ENCODE results near the gene FBLL1.

DNA sequence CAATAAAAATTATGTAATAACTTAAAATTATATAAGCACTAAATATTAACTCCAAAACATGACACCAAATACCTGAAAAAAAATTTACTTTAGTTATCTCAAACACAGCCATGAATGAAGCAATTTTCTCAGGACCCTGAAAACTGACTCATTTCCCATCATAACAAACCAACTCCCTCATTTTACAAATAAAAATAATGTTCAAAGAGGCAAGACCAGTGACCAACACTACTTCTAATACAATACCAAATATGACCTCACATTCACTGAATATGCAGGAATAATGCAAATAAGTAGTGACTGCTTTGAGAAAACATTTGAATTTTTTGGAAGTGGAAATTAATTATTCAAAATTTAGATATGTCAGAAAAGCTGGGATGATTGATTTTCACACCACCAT, 21.6 kb downstream of the FBLL1 start:
- no peak for TF ChIP-seq EZH2 (IDR thresholded peaks at IDR 0.05; ENCODE audit: low read depth, low read length, severe bottlenecking)
- no peak for TF ChIP-seq ASH2L (IDR thresholded peaks at IDR 0.05; ENCODE audit: low read length)
- TF ChIP-seq TAF1 (IDR thresholded peaks at IDR 0.05; ENCODE audit: low read depth, low read length): no peak
- TF ChIP-seq, protein P1, sequence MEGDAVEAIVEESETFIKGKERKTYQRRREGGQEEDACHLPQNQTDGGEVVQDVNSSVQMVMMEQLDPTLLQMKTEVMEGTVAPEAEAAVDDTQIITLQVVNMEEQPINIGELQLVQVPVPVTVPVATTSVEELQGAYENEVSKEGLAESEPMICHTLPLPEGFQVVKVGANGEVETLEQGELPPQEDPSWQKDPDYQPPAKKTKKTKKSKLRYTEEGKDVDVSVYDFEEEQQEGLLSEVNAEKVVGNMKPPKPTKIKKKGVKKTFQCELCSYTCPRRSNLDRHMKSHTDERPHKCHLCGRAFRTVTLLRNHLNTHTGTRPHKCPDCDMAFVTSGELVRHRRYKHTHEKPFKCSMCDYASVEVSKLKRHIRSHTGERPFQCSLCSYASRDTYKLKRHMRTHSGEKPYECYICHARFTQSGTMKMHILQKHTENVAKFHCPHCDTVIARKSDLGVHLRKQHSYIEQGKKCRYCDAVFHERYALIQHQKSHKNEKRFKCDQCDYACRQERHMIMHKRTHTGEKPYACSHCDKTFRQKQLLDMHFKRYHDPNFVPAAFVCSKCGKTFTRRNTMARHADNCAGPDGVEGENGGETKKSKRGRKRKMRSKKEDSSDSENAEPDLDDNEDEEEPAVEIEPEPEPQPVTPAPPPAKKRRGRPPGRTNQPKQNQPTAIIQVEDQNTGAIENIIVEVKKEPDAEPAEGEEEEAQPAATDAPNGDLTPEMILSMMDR (IDR thresholded peaks at IDR 0.05; ENCODE audit: control extremely low read depth in 1 of 3, insufficient read depth in 1 of 3, low read depth in 1 of 3, low read length in 3 of 3): no peak
- TF ChIP-seq RAD21 (IDR thresholded peaks at IDR 0.05 in 1 of 2, conservative IDR thresholded peaks at IDR 0.05 in 1 of 2; ENCODE audit: low read depth in 2 of 2, low read length in 2 of 2): no peak
- no peak for TF ChIP-seq POLR2A (IDR thresholded peaks at IDR 0.05; ENCODE audit: control extremely low read depth in 1 of 2, low read depth in 2 of 2, low read length in 2 of 2)
- no peak for TF ChIP-seq TEAD4 (IDR thresholded peaks at IDR 0.05; ENCODE audit: low read depth, low read length)
- TF ChIP-seq POLR2AphosphoS5 (IDR thresholded peaks at IDR 0.05; ENCODE audit: low read depth, low read length): no peak
- no peak for TF ChIP-seq EP300 (IDR thresholded peaks at IDR 0.05; ENCODE audit: borderline replicate concordance in 1 of 2, low read depth in 2 of 2, low read length in 2 of 2)
- TF ChIP-seq BACH1 (IDR thresholded peaks at IDR 0.05; ENCODE audit: low read length): no peak
- TF ChIP-seq RFX5 (IDR thresholded peaks at IDR 0.05; ENCODE audit: borderline replicate concordance, low read depth, low read length): no peak
- TF ChIP-seq, protein P2, sequence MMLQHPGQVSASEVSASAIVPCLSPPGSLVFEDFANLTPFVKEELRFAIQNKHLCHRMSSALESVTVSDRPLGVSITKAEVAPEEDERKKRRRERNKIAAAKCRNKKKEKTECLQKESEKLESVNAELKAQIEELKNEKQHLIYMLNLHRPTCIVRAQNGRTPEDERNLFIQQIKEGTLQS (IDR thresholded peaks at IDR 0.05; ENCODE audit: insufficient read depth, low read depth, low read length): no peak
- TF ChIP-seq, protein P3, sequence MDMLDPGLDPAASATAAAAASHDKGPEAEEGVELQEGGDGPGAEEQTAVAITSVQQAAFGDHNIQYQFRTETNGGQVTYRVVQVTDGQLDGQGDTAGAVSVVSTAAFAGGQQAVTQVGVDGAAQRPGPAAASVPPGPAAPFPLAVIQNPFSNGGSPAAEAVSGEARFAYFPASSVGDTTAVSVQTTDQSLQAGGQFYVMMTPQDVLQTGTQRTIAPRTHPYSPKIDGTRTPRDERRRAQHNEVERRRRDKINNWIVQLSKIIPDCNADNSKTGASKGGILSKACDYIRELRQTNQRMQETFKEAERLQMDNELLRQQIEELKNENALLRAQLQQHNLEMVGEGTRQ (IDR thresholded peaks at IDR 0.05; ENCODE audit: low read length): no peak
- TF ChIP-seq SP1 (IDR thresholded peaks at IDR 0.05; ENCODE audit: low read depth, low read length): no peak
